Stimulated activated CD8-positive, alpha-beta memory T cell treated with anti-CD3 and anti-CD28 coated beads, Interleukin-2, amount 100 ng/mL, for 48 hours (primary cell): ENCODE results near the gene KRT4.
"Not testable (repeated sequence)": the region's sequence is repeated elsewhere in the genome, so short reads cannot be mapped to it uniquely, and the experiment has no call there.

Experiments
- DNase-seq, 2 donors: peaks; one replicate each; pipeline ENCODE4 v3.0.0-alpha.2; 2020; ENCODE audit warnings: low read depth in 2 of 2

The KRT4 gene

DNA sequence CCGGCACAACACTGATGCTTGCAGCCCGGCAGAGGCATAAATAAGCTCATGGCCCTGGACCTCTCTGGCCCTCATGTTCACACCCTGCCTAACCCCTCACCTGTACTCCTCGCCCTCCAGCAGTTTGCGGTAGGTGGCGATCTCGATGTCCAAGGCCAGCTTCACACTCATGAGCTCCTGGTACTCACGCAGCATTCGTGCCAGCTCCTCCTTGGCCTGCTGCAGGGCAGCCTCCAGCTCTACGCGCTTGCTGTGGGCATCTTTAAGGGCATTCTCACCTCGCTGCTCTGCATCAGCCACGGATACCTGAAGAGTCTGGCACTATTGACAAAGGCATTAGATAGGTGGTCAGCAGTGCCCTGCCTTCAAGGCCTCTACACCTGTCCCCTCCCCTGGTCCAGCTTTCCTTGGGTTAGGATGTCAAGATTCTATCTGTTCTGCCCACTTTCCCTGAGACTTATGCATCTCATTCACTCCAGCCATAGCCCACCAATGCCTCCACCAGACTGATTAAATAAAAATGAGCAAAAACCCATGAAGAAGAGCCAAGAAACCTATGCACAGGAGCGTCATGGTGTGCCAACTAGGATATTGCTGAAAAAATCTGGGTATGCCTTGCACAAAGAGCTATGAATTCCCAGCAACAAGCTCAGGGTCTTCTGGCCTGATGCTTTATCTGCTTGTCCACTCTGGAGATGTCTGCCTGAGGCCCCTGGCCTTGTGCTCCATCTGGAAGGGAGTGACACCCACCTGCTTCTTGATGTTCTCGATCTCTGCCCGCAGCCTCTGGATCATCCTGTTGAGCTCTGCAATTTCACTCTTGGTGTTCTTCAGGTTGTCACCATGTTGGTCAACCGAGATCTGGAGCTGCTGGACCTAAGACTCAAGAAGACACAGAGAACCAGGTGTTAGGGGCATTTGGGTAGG is 6.1 kb downstream of the KRT4 start:
- DNase-seq: no peak

- DNase-seq: no peak
Observed at GRCh38 chr12:52806821-52807543, 6.9 kb downstream of the KRT4 start.

GRCh38 chr12:52806169-52806811 is 7.6 kb downstream of the KRT4 start:
- no peak for DNase-seq

- DNase-seq: no peak
Observed at GRCh38 chr12:52805739-52806138, 8.2 kb downstream of the KRT4 start.

DNA sequence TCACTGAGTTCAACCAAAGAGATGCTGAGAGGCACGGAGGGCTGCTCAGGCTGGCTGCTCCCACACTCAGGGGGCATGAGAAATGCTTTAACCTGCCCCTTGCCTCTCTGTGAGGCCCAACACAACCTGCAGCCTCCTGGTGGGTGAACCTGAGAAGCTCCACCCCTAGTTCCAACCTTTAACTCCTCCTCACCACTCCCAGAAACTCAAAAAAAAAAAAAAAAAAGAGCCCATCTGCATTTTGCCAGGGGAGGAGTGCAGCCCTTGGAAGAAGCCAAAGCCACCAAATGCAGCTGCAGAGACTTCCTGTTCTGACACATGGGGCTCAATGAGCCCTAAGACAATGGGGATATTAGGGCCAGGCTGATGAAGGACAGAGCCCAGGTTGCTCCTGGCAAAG is 8.9 kb downstream of the KRT4 start:
- DNase-seq: no peak

DNA sequence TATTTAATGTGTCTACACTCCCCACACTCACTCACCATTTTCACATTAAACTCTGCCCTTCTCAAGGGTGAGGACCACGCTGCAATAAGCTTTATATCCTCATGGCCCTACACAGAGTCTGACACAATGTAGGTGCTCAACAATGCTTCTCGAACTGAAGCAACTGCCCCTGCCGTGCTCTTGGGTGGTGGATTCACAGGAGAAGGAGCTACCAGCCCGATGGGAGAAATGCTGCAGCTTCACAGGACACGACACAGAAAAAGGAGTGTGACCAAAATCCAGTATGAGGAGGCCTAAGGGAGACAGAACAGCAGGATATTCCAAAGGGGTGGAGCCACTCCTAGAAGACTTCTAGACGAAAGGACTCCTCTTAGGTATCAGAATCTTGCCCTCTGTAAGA is 11.5 kb downstream of the KRT4 start:
- no peak for DNase-seq

- DNase-seq: no peak
Observed at GRCh38 chr12:52801773-52802172, 12.1 kb downstream of the KRT4 start.

DNA sequence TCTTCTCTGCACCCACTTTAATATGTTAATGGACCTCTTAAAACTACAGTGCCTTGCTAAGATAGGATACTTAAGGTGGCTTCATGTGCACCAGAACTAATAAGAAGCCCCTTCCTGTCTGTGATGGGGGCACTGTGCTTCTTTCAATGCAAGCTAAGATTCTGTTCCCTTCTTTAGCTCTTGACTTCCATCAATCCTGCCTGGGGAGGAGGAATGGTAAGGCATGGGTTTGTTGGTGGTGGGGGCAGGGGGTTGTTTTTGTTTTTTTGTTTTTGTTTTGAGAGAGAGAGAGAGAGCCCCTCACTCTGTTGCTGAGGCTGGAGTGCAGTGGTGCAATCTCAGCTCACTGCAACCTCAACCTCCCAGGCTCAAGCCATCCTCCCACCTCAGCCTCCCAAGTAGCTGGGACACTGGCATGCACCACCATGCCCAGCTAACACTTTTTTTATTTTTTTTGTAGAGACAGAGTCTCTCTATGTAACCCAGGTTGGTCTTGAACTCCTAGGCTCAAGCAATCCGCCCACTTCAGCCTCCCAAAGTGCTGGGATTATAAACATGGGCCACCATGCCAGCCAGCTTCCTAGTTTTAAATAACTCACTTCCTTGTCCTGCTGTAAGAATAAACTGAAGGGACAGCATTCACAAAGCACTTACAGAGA is 13.5 kb downstream of the KRT4 start:
- no peak for DNase-seq

GRCh38 chr12:52799505-52800211 is 14.3 kb downstream of the KRT4 start:
- DNase-seq: no peak

DNA sequence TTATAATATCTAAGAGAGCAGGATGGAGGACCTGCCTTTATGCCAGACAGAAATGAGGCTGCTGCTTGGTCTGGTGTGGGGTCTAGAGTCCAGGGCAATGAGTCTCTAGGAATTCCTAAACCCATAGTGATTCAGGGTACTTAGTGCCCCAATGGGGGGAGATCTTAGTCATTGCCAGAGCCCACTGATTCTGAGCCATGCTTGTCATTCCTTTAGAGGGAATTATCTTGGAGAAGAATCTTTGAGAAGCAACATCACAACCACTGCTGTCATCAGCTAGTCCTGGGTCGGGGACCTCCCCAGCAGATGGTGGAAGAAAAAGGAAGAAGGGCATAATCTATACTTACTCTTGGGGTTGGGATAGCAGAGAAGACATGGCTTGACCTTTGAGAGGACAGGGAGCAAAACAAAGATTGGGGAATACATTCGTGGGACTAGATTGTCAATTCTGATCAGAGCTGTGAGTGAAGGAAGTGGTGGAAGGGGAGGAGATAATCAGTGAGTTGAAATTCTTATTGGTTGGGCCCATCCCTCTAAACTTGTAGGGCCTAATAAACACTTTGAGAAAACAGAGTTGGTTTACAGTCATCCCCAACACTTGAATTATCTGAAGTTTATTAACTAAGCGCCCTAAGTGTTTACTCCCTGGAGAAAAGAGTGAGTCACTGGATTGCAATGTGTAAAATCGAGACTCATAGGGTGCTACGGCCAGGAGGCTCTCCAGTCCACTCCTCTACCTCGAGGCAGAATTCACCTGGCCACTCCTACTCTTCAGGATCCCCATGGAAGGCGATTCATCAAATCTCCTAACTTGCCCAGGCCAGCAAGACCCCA is 15.0 kb downstream of the KRT4 start:
- no peak for DNase-seq

DNA sequence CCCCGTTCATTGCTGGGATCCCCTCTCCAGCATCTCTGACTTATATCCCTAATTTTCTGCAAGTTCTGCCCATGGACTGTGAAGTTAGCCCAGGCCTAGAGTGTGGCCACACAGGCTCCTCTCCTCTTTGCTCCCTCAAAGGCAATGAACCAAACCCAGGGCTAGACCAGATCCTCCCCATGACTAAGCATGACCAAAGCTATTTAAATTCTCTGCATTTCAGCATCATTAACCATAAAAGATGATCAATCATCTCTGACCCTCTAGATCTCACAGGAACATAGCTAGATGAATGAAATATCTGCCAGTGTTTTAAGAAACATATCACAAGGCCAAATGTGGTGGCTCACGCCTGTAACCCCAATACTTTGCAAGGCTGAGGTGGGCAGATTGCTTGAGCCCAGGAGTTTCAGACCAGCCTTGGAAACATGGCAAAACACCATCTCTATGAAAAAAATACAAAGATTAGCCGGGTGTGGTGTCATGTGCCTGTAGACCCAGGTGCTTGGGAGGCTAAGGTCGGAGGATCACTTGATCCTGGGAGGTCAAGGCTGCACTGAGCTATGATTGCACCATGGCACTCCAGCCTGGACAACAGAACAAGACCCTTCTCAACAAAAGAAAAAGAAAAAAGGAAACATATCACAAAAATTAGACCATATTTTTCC is 15.8 kb downstream of the KRT4 start:
- DNase-seq: no peak

GRCh38 chr12:52797529-52797894 is 16.4 kb downstream of the KRT4 start:
- no peak for DNase-seq

- DNase-seq: no peak
Observed at GRCh38 chr12:52796839-52797528, 16.9 kb downstream of the KRT4 start.

- no peak for DNase-seq
Observed at GRCh38 chr12:52796429-52796794, 17.5 kb downstream of the KRT4 start.

- no peak for DNase-seq
Observed at GRCh38 chr12:52795694-52796428, 18.1 kb downstream of the KRT4 start, which contains the start of gene KRT3. KRT3 (minus strand) TSS chr12:52796117; CDS start chr12:52796042, 75 bp downstream.

GRCh38 chr12:52795332-52795674 is 18.6 kb downstream of the KRT4 start:
- not testable (repeated sequence) for DNase-seq

DNA sequence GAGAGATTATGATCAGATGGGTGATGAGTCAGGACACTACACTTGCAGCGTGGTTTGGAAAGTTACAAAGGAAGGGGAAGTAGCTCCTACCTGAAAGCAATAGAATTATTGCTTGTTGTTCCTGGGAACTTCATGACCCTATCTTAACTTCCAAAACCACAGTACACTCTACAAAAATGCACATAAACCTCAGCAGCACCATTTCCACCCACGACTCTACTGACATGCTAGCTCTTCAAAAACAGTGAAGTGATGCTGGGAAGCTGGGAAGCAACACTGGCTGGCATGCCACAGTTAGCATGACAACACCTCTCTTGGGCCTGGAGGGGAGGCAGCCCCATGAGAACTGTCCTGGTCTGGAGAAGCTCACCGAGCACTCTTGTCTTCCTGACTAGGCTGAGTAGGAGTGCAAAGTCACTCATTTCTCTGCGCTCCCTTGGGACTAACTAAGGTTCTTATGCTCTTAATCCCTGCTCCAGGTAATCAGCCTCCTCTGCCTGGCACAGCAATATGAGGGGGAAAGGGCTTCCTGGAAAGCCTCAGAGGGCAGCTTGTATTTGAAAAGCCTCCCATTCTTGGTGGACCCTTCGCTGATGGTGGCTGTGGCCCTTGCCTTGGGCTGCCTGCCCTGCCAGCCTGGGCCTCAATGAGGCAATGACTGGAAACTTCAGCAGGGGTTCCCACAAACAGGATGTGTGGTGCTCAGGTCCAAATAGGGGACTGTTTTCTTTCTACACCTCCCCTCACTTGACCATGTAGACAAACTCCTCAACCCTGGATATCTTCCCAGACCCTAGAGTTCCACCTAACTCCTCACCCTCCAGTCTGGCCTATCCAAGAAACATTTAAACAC is 19.2 kb downstream of the KRT4 start:
- no peak for DNase-seq
